Ascending aorta (tissue), 2 donors: ENCODE data around the gene ACOXL. TPM values are rescaled to one million over a fixed set of nuclear protein-coding genes. Genes with fewer than 3 reads are reported as not detected.

ENCODE experiments used
- DNase-seq, 2 donors: peaks; one replicate each; pipeline ENCODE4 v3.0.0-alpha.2; 2019; ENCODE audit warnings: low spot score in 2 of 2
- H3K27ac ChIP-seq, 2 donors: fragments of 200-600 bp; sonication (generic); one replicate each; pipeline ENCODE4 v1.5.1; 2016 to 2017; ENCODE audit warnings: mild to moderate bottlenecking in 1 of 2
- H3K27me3 ChIP-seq: fragments of 200-600 bp; sonication (generic); one replicate; pipeline ENCODE4 v1.5.1; 2017
- H3K36me3 ChIP-seq, 2 donors: fragments of 200-600 bp; sonication (generic); one replicate each; pipeline ENCODE4 v1.5.1; 2016
- H3K4me1 ChIP-seq, 2 donors: fragments of 200-600 bp; sonication (generic); one replicate each; pipeline ENCODE4 v1.5.1; 2016 to 2017; ENCODE audit warnings: mild to moderate bottlenecking in 1 of 2
- H3K4me3 ChIP-seq, 2 donors: fragments of 200-600 bp; sonication (generic); one replicate each; pipeline ENCODE4 v1.5.1; 2016 to 2017; ENCODE audit warnings: mild to moderate bottlenecking in 1 of 2
- H3K9me3 ChIP-seq, 2 donors: fragments of 200-600 bp; sonication (generic); one replicate each; pipeline ENCODE4 v1.5.1; 2016
- intact Hi-C: fragments of 100-400 bp; cut with DNase I; formaldehyde crosslinking; loops from one replicate; pipeline ENCODE4 v1.15.1; 2023
- total RNA-seq: library from RNA; depleted of rRNA; stranded (reverse); fragments of >200 nt; gene quantifications from one replicate; pipeline ENCODE4 v1.1.0, GENCODE V29; 2016
- TF ChIP-seq, protein P1 (sequence below), 3 experiments: fragments of 200-600 bp in 2 of 3; fragments of 450-650 bp in 1 of 3; sonication (generic) in 2 of 3; IDR thresholded peaks; one replicate each; pipeline ENCODE4 v1.5.1; 2016 to 2019; ENCODE audit warnings: antibody characterized with exemption in 3 of 3, mild to moderate bottlenecking in 1 of 3, moderate library complexity in 1 of 3

The ACOXL gene
- total RNA-seq, 1 donor from 2014 or later, result not detected

- Histone ChIP-seq H3K4me3 (peak overlapping the region in 1 of 2 donors; percentile 87), H3K36me3 (peaks cover 0 to 4% of the 10 kb centered on the region in 2 donors), H3K27me3 (no peaks in the 10 kb centered on the region), H3K4me1 (peaks cover 0 to 17% of the 10 kb centered on the region in 2 donors), H3K27ac (peak overlapping the region in 1 of 2 donors; percentile 49), H3K9me3 (no peaks in the 10 kb centered on the region)
- TF ChIP-seq, protein P1, sequence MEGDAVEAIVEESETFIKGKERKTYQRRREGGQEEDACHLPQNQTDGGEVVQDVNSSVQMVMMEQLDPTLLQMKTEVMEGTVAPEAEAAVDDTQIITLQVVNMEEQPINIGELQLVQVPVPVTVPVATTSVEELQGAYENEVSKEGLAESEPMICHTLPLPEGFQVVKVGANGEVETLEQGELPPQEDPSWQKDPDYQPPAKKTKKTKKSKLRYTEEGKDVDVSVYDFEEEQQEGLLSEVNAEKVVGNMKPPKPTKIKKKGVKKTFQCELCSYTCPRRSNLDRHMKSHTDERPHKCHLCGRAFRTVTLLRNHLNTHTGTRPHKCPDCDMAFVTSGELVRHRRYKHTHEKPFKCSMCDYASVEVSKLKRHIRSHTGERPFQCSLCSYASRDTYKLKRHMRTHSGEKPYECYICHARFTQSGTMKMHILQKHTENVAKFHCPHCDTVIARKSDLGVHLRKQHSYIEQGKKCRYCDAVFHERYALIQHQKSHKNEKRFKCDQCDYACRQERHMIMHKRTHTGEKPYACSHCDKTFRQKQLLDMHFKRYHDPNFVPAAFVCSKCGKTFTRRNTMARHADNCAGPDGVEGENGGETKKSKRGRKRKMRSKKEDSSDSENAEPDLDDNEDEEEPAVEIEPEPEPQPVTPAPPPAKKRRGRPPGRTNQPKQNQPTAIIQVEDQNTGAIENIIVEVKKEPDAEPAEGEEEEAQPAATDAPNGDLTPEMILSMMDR (IDR thresholded peaks at IDR 0.05), result no peak
- intact Hi-C loops, result no loop called here
- DNase-seq, result no peak
Measured at GRCh38 chr2:111118981-111119821, 386.8 kb downstream of the ACOXL start.

DNA sequence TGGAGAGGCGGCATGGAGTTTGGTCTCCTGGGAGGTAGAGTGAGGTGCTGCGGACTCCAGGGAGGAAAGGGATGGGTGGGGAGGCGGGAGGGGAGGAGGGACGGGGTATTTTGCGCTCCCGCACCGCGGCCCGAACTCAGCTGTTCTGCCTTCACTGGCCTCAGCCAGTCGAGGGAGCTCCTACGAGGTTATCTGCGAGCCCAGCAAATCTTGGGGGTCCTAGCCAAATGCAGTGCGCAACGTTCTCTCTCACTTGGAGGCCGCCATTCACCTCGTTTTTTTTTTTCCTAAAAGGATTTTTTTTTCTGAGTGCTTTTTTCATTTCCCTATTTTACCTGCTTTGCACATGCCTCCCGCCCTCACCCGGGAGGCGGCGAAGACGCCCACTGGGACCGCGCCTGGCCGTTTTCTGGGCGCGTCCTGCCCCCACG, 387.5 kb downstream of the ACOXL start:
- H3K4me3 ChIP-seq, result peak overlapping the region; percentile 87 to 89
- H3K27me3 ChIP-seq, result no peaks in the 10 kb centered on the region
- DNase-seq, result no peak
- no peak overlapping the region for H3K27ac ChIP-seq
- intact Hi-C loops, result loop anchor here (2.0 to 5.0 kb wide), 3 partner anchors 42 to 1522 kb away; partner anchors contain the start of gene TMEM87B
- H3K9me3 ChIP-seq, result no peaks in the 10 kb centered on the region
- TF ChIP-seq, protein P1 (IDR thresholded peaks at IDR 0.05), result no peak
- H3K4me1 ChIP-seq, result peaks cover 0 to 17% of the 10 kb centered on the region in 2 donors
- H3K36me3 ChIP-seq, result peaks cover 0 to 10% of the 10 kb centered on the region in 2 donors

DNA sequence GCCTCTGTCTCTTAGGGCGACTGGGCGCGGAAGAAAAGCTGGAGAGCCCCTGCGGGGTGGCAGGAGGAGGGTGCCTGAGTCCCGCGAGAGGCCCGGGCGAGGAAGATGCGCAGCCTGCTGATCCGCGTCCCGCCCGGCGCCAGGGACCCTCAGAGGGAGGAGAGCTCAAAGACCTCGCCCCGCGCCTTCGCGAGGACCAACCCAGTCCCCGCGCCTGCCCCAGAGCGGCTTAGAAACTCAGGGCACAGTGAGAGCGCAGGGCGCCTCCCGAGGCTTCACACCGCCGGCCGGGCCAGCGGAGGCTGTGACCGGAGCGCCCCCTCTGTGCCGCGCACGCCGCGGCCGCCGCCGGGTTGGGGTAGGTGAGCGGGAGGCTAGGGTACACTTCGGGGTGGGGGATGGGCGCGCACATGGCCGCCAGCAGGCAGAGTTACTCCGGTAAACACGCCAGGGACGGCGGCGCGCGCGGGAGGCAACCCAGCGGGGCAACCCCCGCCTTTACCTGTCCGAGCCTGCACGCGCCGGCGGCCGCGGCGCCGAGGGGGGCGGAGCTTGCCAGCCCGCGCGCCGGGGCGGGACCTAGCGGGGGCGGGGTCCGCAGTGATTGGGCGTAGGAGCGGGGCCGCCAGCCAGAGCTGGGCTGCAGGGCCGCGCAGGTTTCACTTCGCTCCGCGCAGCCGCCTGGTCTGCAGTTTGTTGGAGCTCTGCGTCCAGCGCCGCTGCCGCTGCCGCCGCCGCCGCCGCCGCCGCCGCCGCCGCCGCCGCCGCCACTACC, 388.1 kb downstream of the ACOXL start, which contains the start of gene BCL2L11:
Gene BCL2L11, plus strand, starts transcription at position 662 of the 775 bp plus-strand sequence. CDS start 2,832 bp downstream, outside the sequence.
- intact Hi-C loops, result loop anchor here (2.0 to 5.0 kb wide), 3 partner anchors 42 to 1522 kb away; partner anchors contain the start of gene TMEM87B
- TF ChIP-seq, protein P1 (IDR thresholded peaks at IDR 0.05), result peak in 2 of 3 experiments; percentile 19 to 23
- Histone ChIP-seq H3K4me1 (peaks cover 0 to 17% of the 10 kb centered on the region in 2 donors), H3K36me3 (peaks cover 0 to 10% of the 10 kb centered on the region in 2 donors), H3K27ac (peak within 1 kb of the TSS; percentile 69 to 72), H3K27me3 (no peaks in the 10 kb centered on the region), H3K4me3 (peak within 1 kb of the TSS; percentile 87 to 89), H3K9me3 (no peaks in the 10 kb centered on the region)
- peak; percentile 61 to 93 for DNase-seq

GRCh38 chr2:111121028-111121827, 388.9 kb downstream of the ACOXL start:
- DNase-seq, result peak in 1 of 2 donors; percentile 71
- Histone ChIP-seq H3K36me3 (peaks cover 0 to 15% of the 10 kb centered on the region in 2 donors), H3K27me3 (no peaks in the 10 kb centered on the region), H3K9me3 (no peaks in the 10 kb centered on the region), H3K4me3 (peak overlapping the region; percentile 87 to 89), H3K27ac (peak overlapping the region; percentile 69 to 72), H3K4me1 (peaks cover 0 to 17% of the 10 kb centered on the region in 2 donors)
- TF ChIP-seq, protein P1 (IDR thresholded peaks at IDR 0.05), result no peak
- intact Hi-C loops, result loop anchor here (2.0 to 5.0 kb wide), 3 partner anchors 41 to 1521 kb away; partner anchors contain the start of gene TMEM87B
